K562 (cell line): Measurements from ENCODE around the gene ABCC1. TPM values are rescaled to one million over a fixed set of nuclear protein-coding genes. Genes with fewer than 3 reads are reported as not detected.

Experiments
- ATAC-seq: fragments of 200-7000 bp; cut with Tn5 transposase; 3 replicates; pipeline ENCODE4 v1.9.1; 2020; ENCODE audit warnings: moderate library complexity
- BruUV-seq: library from RNA; stranded (reverse); fragments of 400-500 nt; replicated peaks from 2 replicates; lab custom pipeline; 2021; lab: Mats Ljungman, UMichigan
- CTCF ChIA-PET: fragments of 300-600 bp; formaldehyde crosslinking; extraction: SDS; loops from one replicate; lab custom pipeline; 2021; ENCODE audit warnings: low intra/inter-chr PET ratio; lab: Yijun Ruan, JAX
- POLR2A ChIA-PET: fragments of 300-600, 350-650 bp; sonication (Branson Sonifier 250); formaldehyde crosslinking; extraction: SDS; loops from one replicate; lab custom pipeline; 2021; ENCODE audit warnings: antibody characterized with exemption, inconsistent platforms; lab: Yijun Ruan, JAX
- DNase-seq, 4 experiments: peaks; one replicate each; pipeline versions ENCODE4 v3.0.0 to v3.0.0-alpha.2; 2011 to 2018; ENCODE audit warnings: low spot score in 3 of 4, mixed read lengths in 3 of 4; ENCODE audit errors: extremely low read depth in 1 of 4
- FAIRE-seq: peaks from 2 replicates; lab custom pipeline; 2011; peaks lifted over from hg19 to GRCh38; lab: Jason Lieb, UNC
- H2AFZ ChIP-seq: 2 replicates; pipeline ENCODE4 v1.6.0; 2011; ENCODE audit warnings: low read depth, low read length, control low read depth, inconsistent platforms
- H3K27ac ChIP-seq: fragments of 200-600 bp; 3 replicates; pipeline ENCODE4 v1.8.0; 2011; ENCODE audit warnings: low read depth, mild to moderate bottlenecking, control low read depth, inconsistent platforms, low read length, moderate library complexity, mixed read lengths; ENCODE audit errors: extremely low read depth
- H3K27me3 ChIP-seq, 2 experiments: fragments of 300-600 bp in 1 of 2; 2 replicates in 1 of 2; 3 replicates in 1 of 2; pipeline versions ENCODE4 v1.6.0 to v1.8.0; 2011; ENCODE audit warnings: inconsistent platforms in 2 of 2, low read length in 2 of 2, mild to moderate bottlenecking in 1 of 2, mixed read lengths in 1 of 2, moderate library complexity in 1 of 2; ENCODE audit not compliant: control insufficient read depth in 2 of 2, insufficient read depth in 2 of 2
- H3K36me3 ChIP-seq: fragments of 300-600 bp; 3 replicates; pipeline ENCODE4 v1.8.0; 2011; ENCODE audit warnings: mild to moderate bottlenecking, low read length, inconsistent platforms; ENCODE audit not compliant: control insufficient read depth, insufficient read depth
- H3K4me1 ChIP-seq, 2 experiments: fragments of 200-600 bp in 1 of 2; replicated peaks in 1 of 2; 2 replicates in 1 of 2; 3 replicates in 1 of 2; pipeline versions ENCODE4 v1.5.1 to v1.8.0; 2011; ENCODE audit warnings: inconsistent platforms in 2 of 2, low read length in 2 of 2, mild to moderate bottlenecking in 1 of 2, mixed read lengths in 1 of 2, moderate library complexity in 1 of 2; ENCODE audit not compliant: control insufficient read depth in 2 of 2, insufficient read depth in 2 of 2
- H3K4me2 ChIP-seq: 2 replicates; pipeline ENCODE4 v1.6.1; 2011; ENCODE audit warnings: low read length, control low read depth, inconsistent platforms, mixed read lengths; ENCODE audit not compliant: insufficient read depth
- H3K4me3 ChIP-seq: fragments of 200-600 bp; sonication (generic), shearing (Covaris generic); 2 replicates; pipeline ENCODE4 v1.5.1; 2016; ENCODE audit warnings: control low read depth, inconsistent platforms
- H3K79me2 ChIP-seq: fragments of 200-600 bp; 3 replicates; pipeline ENCODE4 v1.8.0; 2011; ENCODE audit warnings: low read length, inconsistent platforms; ENCODE audit not compliant: control insufficient read depth, insufficient read depth
- H3K9ac ChIP-seq, 2 experiments: 2 replicates each; pipeline versions ENCODE4 v1.6.0 to v1.6.1; 2011; ENCODE audit warnings: low read depth in 2 of 2, low read length in 2 of 2, control low read depth in 1 of 2, inconsistent platforms in 1 of 2, mild to moderate bottlenecking in 1 of 2, mixed read lengths in 1 of 2; ENCODE audit not compliant: insufficient read depth in 1 of 2
- H3K9me1 ChIP-seq: one replicate; pipeline ENCODE4 v1.6.0; 2011; ENCODE audit warnings: inconsistent platforms, mild to moderate bottlenecking, low read length, moderate library complexity; ENCODE audit not compliant: control insufficient read depth, insufficient read depth
- H3K9me3 ChIP-seq: replicated peaks from 2 replicates; pipeline ENCODE4 v1.5.1; 2011; ENCODE audit warnings: low read depth, low read length, inconsistent platforms; ENCODE audit not compliant: control insufficient read depth, insufficient read depth
- H4K20me1 ChIP-seq: replicated peaks from 2 replicates; pipeline ENCODE4 v1.6.1; 2011; ENCODE audit warnings: low read length, inconsistent platforms, mixed read lengths; ENCODE audit not compliant: control insufficient read depth, insufficient read depth
- ARHGAP35 ChIP-seq: fragments of 450-650 bp; IDR thresholded peaks from 2 replicates; pipeline ENCODE4 v1.6.1; 2018; ENCODE audit not compliant: partially characterized antibody
- CEBPG ChIP-seq, 3 experiments: fragments of 200-800 bp in 1 of 3; sonication (Bioruptor generic) in 1 of 3; sonication (generic) in 1 of 3; formaldehyde crosslinking in 1 of 3; IDR thresholded peaks in 2 of 3; conservative IDR thresholded peaks in 1 of 3; 2 replicates each; pipeline versions ENCODE4 v1.6.1 to v1.8.0; 2016 to 2022; ENCODE audit warnings: missing compliant biosample characterization in 2 of 3, missing genetic modification characterization in 2 of 3, mild to moderate bottlenecking in 1 of 3, missing genetic modification reagents in 1 of 3
- ESRRA ChIP-seq: fragments of 450-650 bp; IDR thresholded peaks from 2 replicates; pipeline ENCODE4 v1.6.1; 2014; ENCODE audit warnings: low read depth, mild to moderate bottlenecking, moderate library complexity, borderline replicate concordance
- FOXA1 ChIP-seq: fragments of 450-650 bp; IDR thresholded peaks from 2 replicates; pipeline ENCODE4 v1.6.1; 2016; ENCODE audit warnings: mild to moderate bottlenecking, borderline replicate concordance
- KHSRP ChIP-seq: fragments of 450-650 bp; IDR thresholded peaks from 2 replicates; pipeline ENCODE4 v1.6.1; 2017
- NUFIP1 ChIP-seq: fragments of 450-650 bp; IDR thresholded peaks from 2 replicates; pipeline ENCODE4 v1.6.1; 2018; ENCODE audit not compliant: partially characterized antibody
- TOE1 ChIP-seq, 2 experiments: fragments of 450-650 bp in 1 of 2; sonication (generic) in 1 of 2; formaldehyde crosslinking in 1 of 2; IDR thresholded peaks; 2 replicates each; pipeline versions ENCODE4 v1.7.1 to v1.8.0; 2016 to 2022; ENCODE audit warnings: borderline replicate concordance in 2 of 2, mild to moderate bottlenecking in 2 of 2, antibody characterized with exemption in 1 of 2, inconsistent platforms in 1 of 2, low read depth in 1 of 2, missing genetic modification reagents in 1 of 2, moderate library complexity in 1 of 2
- USF1 ChIP-seq: sonication (generic); formaldehyde crosslinking; IDR thresholded peaks from 2 replicates; pipeline ENCODE4 v1.9.0; 2022; ENCODE audit warnings: mild to moderate bottlenecking, missing genetic modification reagents
- ZBTB1 ChIP-seq: sonication (generic); formaldehyde crosslinking; IDR thresholded peaks from 2 replicates; pipeline ENCODE4 v1.8.1; 2023; ENCODE audit warnings: missing genetic modification reagents, low read depth, mild to moderate bottlenecking, borderline replicate concordance
- WGBS: fragments of 100-300 bp; shearing (Covaris generic); methylation state at CpG from one replicate; pipeline ENCODE4 v1.1.6; 2016; ENCODE audit warnings: low coverage, mixed read lengths; ENCODE audit not compliant: insufficient coverage; ENCODE audit errors: missing lambda C conversion rate; 5-methylcytosine and 5-hydroxymethylcytosine counted together
- in situ Hi-C: fragments of 300-500 bp; cut with MboI; formaldehyde crosslinking; loops from 4 replicates; pipeline ENCODE4 v1.15.0; 2018; ENCODE audit warnings: inconsistent platforms, mixed read lengths
- intact Hi-C: fragments of 100-400 bp; cut with micrococcal nuclease; formaldehyde crosslinking; loops from 2 replicates; pipeline ENCODE4 v1.14.2; 2022
- polyA plus RNA-seq, 8 experiments: library from polyadenylated mRNA; depleted of rRNA in 4 of 8; stranded (reverse) in 5 of 8; unstranded in 3 of 8; fragments of >200 nt; fragmentation: Nextera tagmentation in 2 of 8; fragmentation: Illumina TruSeq in 1 of 8; extraction: Ambion mirVana in 2 of 8; extraction: Trizol in 1 of 8; gene quantifications; 2 replicates each; pipeline versions ENCODE4 v1.2.1 to v1.2.3, GENCODE V29; 2011 to 2014; ENCODE audit warnings: inconsistent platforms in 1 of 8, missing spikeins in 1 of 8
- total RNA-seq, 7 experiments: library from RNA; depleted of rRNA in 6 of 7; stranded (reverse); fragments of >200 nt in 6 of 7; fragmentation: Illumina TruSeq in 2 of 7; extraction: Trizol in 2 of 7; gene quantifications; 2 replicates each; pipeline versions ENCODE4 v1.2.1 to v1.2.3, GENCODE V29; 2011 to 2021; ENCODE audit warnings: low replicate concordance in 1 of 7
- TF ChIP-seq, protein P1 (sequence below): sonication (generic); formaldehyde crosslinking; IDR thresholded peaks from 2 replicates; pipeline ENCODE4 v1.8.0; 2022; ENCODE audit warnings: missing genetic modification reagents, mild to moderate bottlenecking, borderline replicate concordance

The ABCC1 gene
- total and polyA plus RNA-seq, 9 of the 15 experiments (the other 6 are each of a cell fraction or from before 2014, with no cell fraction given) = 3.9 to 41.6 (median 10.0) TPM

DNA sequence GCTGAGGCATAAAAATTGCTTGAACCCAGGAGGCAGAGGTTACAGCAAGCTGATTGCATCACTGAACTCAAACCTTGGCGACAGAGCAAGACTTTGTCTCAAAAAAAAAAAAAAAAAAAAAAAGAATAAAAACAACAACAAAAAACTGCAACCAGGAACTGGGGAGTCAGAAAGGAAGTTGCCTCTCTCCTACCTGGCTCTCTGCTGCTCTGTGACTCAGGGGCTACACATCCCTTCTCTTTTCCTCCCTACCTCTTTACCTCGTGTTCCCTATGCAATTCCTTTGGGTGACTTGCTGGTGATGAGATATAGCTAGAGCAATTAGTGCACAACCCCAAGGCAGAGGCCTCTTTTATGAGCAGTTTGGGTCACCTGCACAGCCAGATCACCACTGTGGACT is 95.9 kb downstream of the ABCC1 start (continued):
- TF ChIP-seq, protein P1, sequence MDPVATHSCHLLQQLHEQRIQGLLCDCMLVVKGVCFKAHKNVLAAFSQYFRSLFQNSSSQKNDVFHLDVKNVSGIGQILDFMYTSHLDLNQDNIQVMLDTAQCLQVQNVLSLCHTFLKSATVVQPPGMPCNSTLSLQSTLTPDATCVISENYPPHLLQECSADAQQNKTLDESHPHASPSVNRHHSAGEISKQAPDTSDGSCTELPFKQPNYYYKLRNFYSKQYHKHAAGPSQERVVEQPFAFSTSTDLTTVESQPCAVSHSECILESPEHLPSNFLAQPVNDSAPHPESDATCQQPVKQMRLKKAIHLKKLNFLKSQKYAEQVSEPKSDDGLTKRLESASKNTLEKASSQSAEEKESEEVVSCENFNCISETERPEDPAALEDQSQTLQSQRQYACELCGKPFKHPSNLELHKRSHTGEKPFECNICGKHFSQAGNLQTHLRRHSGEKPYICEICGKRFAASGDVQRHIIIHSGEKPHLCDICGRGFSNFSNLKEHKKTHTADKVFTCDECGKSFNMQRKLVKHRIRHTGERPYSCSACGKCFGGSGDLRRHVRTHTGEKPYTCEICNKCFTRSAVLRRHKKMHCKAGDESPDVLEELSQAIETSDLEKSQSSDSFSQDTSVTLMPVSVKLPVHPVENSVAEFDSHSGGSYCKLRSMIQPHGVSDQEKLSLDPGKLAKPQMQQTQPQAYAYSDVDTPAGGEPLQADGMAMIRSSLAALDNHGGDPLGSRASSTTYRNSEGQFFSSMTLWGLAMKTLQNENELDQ (CRISPR knock-in tag) = no peak
- no peak for TF ChIP-seq ZBTB1 (CRISPR knock-in tag)
- no peak for TF ChIP-seq CEBPG (CRISPR knock-in tag; IDR thresholded peaks at IDR 0.05)
- no peak for TF ChIP-seq CEBPG (tag; conservative IDR thresholded peaks at IDR 0.05 in 1 of 2, IDR thresholded peaks at IDR 0.05 in 1 of 2)
- TF ChIP-seq ESRRA = no peak
- TF ChIP-seq KHSRP = no peak
- no peak for TF ChIP-seq ARHGAP35
- no peak for TF ChIP-seq NUFIP1
- TF ChIP-seq FOXA1 = no peak
- TF ChIP-seq, all 486 proteins: peak for 0

DNA sequence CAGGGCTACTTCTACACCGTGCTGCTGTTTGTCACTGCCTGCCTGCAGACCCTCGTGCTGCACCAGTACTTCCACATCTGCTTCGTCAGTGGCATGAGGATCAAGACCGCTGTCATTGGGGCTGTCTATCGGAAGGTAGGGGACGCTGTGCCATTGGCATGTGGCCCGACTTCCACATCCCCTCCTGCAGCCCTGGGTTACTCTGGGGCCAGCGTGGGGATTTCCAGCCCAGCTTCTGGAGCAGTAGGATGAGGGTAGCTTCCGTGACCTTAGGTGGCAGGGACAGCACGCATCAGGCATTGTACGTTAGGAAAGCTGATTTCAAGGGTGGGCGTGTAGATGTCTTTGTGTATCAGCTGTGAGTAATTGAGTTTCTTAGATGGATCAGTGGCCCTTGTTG is 96.5 kb downstream of the ABCC1 start:
- DNase-seq (no peak), ATAC-seq (no peak)

More for the DNA sequence above, 96.5 kb downstream of the ABCC1 start:
- CTCF ChIA-PET = no interaction called here
- WGBS = 94% methylated on average over 12 of the region's 12 CpGs
- no peak overlapping the region for H3K4me3 ChIP-seq
- H3K4me2 ChIP-seq = no peak overlapping the region
- H3K36me3 ChIP-seq = peaks cover 86% of the 10 kb centered on the region; the same call in 2 of the 3 replicates
- BruUV-seq = no TSS peak
- intact Hi-C loops = no loop called here
- H3K9me1 ChIP-seq = peaks cover 4% of the 10 kb centered on the region
- H3K9ac ChIP-seq = peak overlapping the region in 1 of 2 experiments; percentile 28; a peak in 1 of 4 replicates
- H3K4me1 ChIP-seq = no peaks in the 10 kb centered on the region; a peak in 1 of 5 replicates
- no peaks in the 10 kb centered on the region for H3K79me2 ChIP-seq
- H3K27ac ChIP-seq = no peak overlapping the region
- TF ChIP-seq USF1 (CRISPR knock-in tag) = 0 out of 2 replicates have a peak, but pooled peaks have one; percentile 18
- TF ChIP-seq TOE1 (IDR thresholded peaks at IDR 0.05; ENCODE audit: borderline replicate concordance) = no peak
- TF ChIP-seq TOE1 (CRISPR knock-in tag; IDR thresholded peaks at IDR 0.05; ENCODE audit: borderline replicate concordance, low read depth) = no peak
- no peak for FAIRE-seq
- no peaks in the 10 kb centered on the region for H4K20me1 ChIP-seq
- POLR2A ChIA-PET = interaction anchor here (0.7 to 2.0 kb wide), 2 partner anchors 9 to 22 kb away, joined by 3 to 5 read pairs; no protein-coding TSS in a partner anchor
- no peaks in the 10 kb centered on the region for H3K9me3 ChIP-seq
- H3K27me3 ChIP-seq = no peaks in the 10 kb centered on the region
- in situ Hi-C loops = no loop called here
- H2AFZ ChIP-seq = no peak overlapping the region
